NCI-H526 treated with DMSO at 0.1 percent for 48 hours (cell line): ENCODE data around the gene IFNG-AS1.

Source experiments
- DNase-seq: peaks from one replicate; lab custom pipeline; 2025; lab: John Stamatoyannopoulos, UW

IFNG-AS1 gene

DNA sequence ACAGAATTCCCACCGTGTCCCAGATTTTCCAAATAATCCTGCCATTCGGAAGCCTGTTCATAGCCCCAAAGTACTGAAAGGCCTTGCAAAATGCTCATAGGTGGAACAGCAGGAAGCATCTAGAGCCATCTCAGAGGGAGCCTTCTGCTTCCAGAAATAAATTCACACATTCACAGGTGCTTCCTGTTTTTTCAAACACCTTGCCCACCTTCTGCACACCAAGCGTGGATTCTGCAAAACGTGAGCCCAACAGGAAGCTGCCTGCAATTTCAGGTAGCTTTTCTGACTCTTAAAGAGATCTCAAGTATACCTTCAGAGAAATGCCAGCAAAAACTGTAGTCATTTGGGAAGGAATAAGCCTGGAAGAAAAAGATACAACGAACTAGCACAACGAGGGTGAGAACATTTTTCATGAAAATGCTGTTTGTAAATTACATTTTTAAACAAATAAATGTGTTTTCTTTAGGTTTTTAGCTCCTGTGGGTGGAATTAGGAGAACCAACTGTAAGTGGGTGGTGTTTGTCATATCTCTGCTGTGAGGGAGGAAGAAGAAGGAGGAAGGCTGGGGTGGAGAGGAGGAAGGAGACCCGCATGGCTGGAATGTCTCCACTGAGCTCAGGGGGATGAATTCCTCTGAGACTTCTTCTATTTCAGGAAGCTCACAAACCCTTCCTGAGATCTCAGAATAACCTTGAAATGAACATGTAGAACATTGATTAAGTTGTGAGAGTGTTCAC is at the start of gene IFNG-AS1:
TSS of gene IFNG-AS1 (plus strand) at position 264 of the 737 bp plus-strand sequence.
- DNase-seq, result no peak

DNA sequence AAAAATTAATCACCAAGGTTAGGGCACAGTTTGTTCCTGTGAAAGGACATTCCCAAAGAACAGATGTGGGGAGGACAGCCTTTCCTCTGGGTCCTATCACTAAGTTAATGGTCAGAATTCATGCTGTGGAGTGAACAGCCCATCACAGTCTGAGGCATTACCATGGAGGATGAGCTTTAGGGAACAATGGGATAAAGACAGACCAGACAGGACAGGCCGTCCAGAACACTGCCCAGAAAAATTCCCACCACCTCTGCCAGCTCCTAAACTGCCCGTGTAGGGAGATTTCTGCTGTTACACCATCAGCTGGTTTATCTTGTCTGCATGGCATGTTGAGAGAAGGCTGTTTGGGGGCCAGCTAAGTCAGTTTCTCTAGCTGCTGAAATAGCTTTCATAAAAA is 49.6 kb upstream of the IFNG-AS1 start:
- no peak for DNase-seq

DNA sequence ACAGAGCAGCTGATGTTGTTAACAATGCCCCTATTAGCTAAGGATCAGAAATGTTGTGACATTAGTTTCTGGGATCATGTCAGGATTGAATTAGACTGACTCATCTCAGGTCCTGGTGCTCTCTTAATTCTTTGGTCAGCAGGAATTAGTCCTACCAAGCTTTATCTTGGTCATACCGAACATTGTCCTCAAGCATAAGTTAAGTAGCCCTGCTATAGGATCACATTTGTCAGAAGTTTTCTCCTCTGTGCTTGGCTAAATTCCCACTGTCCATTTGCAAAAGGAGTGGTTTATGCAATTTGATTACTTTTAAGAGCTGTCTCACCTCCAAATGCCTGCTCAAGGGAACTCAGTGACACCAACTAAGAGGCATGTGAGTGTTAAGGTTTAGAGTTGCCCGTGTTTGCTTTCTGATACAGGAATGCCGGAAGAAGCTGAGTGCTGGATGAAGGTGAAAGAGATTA is 48.4 kb upstream of the IFNG-AS1 start:
- no peak for DNase-seq

DNA sequence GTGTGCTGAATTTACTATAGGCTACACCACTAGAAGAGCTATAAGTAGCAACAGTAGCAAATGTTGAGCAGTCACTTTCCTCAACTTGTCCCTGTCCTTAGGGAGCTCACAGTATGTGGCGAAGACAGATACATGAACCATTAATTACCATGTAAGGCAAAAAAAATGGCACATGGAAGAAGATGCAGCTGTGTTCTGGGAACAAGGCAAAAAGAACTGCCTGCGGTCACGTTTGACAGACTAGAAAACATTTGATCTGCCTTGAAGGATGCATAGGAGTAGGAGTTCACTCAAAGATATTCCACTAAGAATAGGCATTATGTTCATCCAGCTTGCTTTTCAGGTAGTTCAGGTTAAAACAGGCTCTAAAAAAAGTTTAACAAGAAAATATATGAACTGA is 46.5 kb upstream of the IFNG-AS1 start:
- DNase-seq, result no peak

DNA sequence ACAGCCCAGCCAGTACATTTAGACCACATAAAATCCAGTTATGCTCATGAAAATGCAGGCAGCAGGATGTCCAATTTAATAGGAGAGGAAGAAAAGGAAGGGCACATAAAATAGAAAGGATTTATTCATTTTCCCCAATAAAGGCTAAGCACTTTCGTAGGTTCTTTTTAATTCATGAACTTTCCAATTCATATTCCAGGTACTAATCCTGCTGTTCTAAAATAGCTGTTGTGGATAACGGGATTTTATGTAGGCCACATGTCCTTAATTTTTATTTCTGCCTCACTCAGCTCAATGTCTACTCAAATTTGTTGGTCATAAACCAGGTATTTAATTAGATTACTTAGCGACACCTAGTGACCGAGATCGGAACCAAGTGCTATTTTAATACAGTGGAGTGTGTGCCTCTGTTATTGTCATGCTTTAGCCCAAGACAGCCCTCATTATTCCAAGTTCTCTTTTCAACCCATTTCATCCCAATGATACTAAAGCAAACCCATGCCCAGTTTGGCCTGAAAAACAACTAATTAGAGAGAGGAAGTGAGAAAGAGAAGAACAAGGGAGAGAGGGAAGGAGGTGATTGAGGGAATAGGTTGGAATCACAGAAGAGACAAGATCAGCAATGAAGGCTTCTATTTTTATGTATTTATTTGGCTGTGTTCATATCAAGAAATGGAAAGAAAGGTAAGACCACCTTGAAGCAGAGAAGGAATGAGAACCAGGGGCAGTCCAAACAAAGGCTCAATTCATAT is 45.9 kb upstream of the IFNG-AS1 start:
- peak; percentile 70 for DNase-seq

DNA sequence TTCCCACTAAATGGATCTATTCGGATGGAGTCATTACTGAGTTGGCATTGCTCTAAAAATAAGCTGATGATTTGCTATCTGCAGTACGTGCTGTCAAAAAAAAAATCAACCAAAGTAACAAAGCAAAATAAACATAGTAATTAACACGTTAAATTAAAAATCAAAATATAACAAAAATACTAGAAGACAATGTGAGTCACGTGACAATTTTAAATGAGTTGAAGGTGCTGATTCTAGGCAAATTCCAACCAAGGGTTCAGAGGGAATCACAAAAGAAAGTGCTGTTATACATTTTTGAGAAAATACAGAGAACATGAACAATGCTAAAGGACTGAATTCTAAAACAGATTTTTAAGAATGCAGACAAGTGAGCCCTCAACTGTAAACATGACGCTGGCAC is 45.2 kb upstream of the IFNG-AS1 start:
- no peak for DNase-seq

DNA sequence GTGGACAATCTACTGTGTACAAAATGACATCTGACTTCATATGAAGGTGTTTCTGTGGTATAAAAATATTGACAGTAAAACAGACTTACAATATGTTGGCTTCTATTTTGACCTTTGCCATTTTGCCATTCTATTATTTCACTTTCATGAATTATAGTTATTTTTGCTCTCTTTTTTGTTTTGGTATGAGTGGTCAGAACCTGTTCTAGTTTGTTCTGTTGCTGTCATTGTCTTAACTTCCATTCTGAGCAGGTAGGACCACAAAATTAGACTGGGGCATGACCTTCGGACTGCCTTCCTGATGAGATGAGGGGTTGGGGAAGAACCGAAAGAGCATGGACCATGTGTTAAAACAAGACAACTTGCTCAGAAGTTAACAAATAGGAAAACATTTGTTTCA is 36.5 kb upstream of the IFNG-AS1 start:
- DNase-seq, result no peak

DNA sequence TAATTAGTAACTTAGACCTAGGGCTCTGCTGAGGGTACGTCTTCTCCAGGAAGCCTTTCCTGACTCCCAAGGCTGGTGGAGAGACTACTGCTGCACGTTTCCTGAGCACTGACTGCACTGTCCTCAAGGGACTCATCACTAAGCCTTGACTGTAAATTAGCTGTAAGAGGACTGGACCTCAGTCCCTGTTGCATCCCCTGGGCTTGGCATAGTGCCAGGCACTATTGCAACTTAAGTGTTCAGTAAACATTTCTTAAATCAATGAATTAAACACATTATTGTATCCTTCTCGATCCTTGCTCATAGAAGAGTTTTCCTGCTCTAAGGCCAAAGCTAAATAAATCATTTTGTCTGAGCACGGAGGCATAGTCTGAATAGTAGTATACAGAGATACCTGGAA is 31.9 kb upstream of the IFNG-AS1 start:
- no peak for DNase-seq

DNA sequence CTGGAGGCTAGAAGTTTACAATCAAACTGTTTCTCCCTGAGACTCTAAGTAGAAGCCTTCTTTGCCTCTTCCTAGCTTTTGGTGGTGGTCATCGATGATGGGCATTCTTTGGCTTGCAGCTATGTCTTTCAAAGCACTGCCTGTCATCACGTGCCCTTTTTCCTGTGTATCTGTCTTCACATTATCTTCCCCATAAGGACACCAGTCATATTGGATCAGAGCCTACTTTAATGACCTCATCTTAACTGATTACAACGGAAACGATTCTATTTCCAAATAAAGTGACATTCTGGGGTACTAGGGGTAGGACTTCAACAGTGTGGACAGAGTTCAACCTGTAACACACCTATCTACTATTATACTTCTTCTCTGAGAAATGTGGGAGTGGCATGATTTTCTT is 31.1 kb upstream of the IFNG-AS1 start:
- no peak for DNase-seq

DNA sequence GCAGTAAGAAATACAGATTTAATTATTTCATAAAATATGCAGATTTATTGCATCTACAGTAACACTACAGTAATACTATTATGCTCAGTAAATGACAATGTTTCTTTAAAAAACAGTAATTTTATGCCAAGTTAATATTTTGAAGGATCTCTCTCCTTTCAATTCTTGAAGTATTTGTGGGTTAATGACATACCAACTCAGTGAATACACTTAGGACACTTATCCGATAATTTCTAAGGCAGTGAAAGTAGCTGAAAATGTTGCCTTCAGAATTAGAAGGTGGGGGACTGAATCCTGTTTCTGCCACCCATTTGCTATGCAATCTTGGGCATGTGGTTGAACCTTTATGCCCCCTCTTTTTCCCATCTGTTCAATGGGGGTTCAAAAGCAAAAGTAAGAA is 24.8 kb upstream of the IFNG-AS1 start:
- no peak for DNase-seq

DNA sequence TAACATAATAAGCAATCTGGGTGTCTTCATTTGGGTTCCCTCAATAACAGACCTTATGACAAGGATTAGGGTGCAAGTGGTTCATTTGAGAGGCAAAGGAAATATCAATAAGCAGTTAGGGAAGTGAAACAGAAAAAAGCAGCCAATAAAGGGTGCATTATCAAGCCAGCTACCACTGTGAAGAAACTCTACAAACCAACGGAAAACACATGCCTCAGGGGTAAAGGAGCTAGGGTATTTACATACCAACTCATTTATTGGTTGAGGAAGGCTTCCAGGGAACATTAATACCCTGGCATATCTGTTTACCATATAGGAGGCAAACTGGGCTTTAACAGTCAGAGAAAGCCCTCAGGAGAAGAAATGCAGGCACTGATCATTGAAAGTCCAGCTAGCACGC is 22.7 kb upstream of the IFNG-AS1 start:
- DNase-seq, result peak; percentile 60

DNA sequence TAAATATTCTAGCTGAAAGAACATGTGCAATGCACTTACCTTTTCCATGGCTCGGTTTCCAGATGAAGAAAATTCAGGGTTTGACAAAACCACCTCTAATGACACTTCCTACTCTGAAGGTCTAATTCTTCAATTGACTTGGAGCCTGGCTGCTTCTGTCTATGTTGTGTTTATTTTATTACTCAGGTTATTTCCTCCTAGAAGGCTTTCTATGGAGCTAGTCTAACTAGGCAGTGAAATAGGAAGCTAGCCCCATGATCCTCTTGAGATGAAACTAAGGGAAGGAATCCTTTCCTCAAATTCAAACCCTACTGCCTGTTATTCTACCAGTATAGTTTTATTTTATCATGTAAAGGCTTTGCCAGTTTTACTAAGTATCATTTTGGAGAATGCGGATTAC is 20.9 kb upstream of the IFNG-AS1 start:
- no peak for DNase-seq

DNA sequence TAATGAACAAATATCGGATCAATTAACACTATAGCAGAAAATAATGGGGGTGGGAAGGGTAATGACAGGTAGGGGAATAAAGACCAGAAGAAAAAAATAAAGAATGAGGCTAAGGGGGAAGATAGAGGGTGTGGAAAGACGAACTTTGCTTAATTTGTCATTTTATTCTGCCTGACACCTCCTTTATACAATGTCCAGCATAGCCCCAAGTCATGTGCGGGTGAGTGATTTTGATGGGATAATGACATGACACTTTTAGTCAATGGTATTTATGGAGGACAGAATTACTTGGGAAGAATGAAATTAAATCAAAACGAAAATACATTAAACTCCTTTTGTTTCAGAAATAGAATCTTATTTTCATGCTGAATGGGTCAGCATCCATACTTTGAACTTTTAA is 20.5 kb upstream of the IFNG-AS1 start:
- DNase-seq, result no peak

DNA sequence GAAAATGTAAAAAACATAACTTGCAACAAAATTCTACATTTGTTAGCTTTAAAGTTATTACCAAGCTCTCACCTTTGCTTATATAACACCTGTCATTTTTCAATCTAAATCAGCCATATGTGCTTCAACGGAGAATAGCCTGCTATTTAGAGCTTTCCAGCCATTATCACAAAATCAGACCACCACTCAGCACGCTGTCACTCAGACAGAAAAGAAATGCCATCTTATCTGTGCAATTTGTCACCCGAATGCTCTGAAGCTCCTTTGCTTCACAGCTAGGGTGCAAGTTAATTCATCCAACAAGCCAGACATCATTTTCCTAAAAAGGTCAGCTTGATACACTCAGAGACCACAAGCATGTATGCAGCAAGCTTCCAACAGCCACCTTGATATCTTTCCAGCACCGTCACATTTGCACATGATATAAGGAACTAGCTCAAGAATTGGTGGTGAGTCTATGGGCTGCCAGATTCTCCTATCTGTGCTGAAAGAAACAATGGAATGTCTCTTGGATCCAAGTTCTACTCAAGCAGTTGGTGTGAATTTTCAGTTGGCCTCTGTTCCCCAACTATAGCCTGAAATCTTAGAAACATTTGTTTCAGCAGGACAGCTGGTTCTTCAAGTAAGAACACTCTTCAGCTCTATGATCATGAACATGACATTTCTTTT is 20.0 kb upstream of the IFNG-AS1 start:
- no peak for DNase-seq

DNA sequence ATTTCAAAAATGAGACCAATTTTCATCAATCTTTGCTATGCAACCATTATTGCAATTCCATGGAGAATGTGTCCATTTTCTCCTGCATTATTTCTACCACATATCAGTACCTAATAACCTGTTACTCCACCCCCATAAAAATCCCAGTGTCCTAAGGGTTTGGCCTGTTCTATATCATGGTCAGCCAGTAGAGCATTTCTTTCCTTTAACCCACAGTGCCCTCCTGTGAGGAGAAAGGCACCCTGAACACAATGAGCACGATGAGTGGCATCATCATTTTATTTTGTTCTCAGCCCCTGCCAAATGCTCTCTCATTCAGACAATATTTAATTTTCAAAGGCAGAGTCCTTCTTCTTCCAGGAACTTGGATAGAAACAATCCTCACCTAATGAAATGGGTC is 11.6 kb upstream of the IFNG-AS1 start:
- DNase-seq, result no peak

DNA sequence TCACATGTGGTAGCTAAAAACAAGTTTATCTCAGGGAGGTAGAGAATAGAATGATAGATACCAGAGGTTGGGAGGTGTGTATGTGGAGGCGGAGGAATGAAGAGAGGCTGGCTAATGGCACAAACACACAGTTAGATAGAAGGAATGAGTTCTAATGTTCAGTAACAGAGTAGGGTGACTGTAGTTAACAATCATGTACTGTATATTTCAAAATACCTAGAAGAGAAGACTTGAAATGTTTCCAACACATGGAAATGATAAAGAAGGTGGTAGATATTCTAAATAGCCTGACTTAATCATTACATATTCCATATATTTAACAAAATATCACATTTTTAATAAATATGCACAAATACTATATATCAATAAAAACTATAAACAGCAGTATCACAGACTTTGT is 8.9 kb upstream of the IFNG-AS1 start:
- no peak for DNase-seq

DNA sequence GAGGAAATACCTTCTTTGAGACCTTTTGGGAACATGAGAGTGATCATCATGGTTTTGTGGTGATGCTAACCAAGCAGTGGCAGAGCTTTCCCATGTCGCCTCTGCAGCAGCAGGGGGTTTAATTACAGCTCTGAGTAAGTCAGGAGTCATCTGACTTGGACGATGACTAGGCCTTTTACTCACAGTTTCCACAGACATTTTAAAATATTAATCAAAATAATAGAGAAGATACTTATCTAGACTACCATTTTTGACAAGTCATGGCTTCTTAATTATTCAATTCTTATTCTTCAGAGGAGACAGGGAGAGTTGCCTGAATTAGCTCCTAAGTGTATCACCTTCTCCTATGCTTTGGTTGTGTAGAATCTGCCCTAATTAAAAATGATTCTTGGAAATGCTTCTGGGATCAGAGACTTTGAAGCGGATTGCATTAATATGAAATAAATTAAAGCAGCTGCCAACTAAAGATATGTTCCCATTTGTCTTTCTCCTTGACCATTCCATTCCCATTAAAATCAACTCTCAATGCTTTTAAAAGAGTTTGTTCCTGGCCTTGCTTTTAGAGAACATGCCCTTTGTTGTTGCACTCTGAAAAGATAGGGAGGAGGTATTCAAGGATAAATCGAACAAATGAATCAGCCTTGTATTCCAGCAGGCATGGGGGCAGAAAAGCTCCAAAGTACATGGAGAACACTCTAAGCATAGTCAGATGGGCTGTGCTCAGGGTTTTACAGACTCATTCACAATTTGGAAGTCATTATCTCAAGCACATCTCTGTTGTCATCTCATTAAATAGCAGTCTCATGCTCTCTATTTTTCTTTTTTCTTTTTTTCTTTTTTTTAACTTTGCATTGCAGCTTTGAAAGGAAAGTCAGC is 7.7 kb upstream of the IFNG-AS1 start:
- no peak for DNase-seq

DNA sequence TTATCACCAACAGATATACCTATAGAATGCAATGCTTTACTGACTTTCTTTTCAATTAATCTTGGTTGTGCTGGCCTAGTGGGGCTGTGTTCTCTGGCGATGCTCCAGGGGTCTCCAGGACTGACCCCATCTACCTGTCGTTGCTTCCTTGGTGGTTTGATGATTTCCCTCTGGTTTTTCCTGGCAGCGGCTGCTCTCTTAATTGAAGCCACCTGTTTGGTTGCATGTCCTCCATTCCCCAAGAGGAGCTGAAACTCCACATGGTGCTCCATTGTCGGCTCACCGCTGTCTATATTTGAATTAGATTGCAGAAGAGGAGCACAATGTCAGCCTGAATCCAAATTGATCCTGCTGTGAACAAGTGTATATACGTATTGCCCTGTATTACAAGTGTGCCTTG is 7.1 kb upstream of the IFNG-AS1 start:
- no peak for DNase-seq

DNA sequence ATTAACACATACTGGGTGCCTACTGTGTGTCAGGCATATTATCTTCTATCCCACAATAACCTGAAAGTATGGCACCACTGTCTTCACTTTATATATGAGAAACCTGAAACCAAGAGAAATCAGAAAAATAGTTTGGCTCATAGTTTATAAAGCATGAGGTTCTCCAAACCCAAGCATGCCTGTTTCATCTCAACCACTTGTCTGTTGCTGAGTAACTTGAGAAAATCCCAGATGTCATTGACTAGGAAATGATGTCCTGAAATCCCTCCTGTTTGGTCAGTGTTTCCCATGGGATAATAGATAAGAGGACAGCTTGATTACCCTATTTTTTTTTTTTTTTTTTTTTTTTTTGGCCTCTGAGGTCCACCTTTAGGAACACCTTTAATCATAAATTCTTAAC is 2.6 kb upstream of the IFNG-AS1 start:
- DNase-seq, result no peak

DNA sequence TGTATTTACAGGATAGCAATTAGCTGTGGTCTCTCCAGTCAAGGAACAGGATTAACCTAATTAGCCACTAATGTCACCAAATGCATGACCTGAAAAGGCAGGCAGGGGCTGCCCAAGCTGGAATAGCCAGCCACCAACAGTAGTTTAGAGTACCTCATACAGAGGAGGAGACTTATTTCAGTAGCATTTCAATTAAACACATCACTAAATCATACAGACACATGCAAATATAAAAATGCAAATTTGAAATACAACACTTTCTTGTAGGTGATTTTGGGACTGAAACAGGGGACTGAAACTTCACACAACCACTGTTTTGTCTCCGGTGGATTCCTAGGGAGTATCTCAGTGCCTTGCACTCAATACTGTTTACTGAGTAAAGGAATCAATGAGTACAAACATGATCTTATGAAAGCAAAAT is 636 bp upstream of the IFNG-AS1 start:
- peak; percentile 92 for DNase-seq

DNA sequence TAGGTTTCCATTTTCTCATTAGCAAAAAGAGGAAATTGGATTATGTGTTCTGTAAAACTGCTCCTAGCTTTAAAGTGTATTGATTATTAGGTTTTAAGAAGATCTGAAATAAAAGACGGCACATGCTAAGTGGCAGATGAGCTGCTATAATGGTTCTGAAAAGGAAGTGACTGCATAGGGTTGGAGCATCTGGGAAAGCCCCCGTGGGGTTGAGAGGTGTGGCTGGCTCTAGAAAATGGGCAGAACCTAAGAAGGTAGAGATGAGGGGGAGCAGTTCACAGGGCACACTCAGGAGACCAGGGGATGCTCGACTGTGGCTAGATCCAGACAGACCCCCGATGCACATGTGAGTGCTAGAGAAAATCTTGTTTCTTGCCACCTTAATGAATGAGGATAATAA is 1.9 kb downstream of the IFNG-AS1 start:
- no peak for DNase-seq

DNA sequence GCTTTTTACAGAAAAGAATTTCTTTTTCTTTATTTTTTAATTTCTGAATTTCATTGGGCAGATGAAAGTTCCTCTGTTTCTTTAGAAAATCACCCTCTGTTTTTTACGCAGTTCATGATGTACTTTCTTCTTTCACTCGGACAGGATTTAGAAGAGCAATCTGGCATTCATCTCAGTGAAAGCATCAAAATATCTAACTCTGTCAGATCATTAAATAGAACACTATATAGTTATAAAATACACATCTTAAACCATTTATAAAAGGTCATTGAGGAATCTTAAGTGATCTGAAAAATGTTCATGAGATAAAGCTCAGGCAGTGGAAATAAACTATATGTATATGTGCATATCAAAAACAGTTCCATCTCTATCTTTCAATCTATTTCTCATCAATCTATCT is 3.9 kb downstream of the IFNG-AS1 start:
- DNase-seq, result no peak
